SIG-M5 treated with dmso at 0.1 percent for 504 hours (cell line): ENCODE results near the gene B3GNT5.
A peak's percentile ranks its signal among the peaks of the same experiment; 100 is the strongest.
"Not testable (repeated sequence)": the region's sequence is repeated elsewhere in the genome, so short reads cannot be mapped to it uniquely, and the experiment has no call there.

Experiments
- DNase-seq: peaks from one replicate; lab custom pipeline; 2025; ENCODE audit not compliant: unreplicated experiment; lab: John Stamatoyannopoulos, UW

The B3GNT5 gene

DNA sequence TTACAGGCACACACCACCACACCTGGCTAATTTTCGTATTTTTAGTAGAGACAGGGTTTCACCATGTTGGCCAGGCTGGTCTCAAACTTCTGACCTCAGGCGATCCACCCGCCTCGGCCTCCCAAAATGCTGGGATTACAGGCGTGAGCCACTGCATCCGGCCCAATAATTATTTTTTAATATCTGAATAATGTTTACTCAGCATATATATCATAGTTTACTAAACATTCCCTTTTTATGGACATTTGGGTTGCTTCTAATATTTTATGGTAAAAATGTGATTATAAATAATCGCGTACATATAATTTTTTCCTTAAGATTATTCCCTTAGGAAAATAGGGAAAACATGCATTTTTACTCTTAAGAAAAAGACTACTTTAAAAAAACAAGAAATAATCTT lies 22.8 kb upstream of the B3GNT5 start:
- not testable (repeated sequence) for DNase-seq

DNA sequence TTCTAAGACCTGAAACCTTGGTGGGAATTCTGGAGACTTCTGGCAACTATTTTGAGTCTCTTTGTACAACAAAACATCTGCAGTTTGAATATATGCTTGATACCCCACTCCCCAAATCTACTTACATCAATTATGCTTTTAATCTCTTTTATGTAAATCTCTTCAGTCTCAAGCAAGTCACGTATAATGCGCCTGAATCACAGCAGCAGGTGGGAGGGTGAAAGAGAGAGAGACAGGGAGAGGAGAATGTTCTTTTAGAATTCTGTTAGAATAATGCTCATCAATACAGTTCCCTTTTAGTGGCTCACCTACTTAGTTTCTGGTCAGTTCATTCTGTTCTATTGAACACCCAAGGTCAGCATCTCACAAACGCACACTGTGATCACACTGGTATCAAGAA lies 22.2 kb upstream of the B3GNT5 start:
- DNase-seq: no peak

GRCh38 chr3:183233966-183234365 lies 19.1 kb upstream of the B3GNT5 start:
- no peak for DNase-seq

DNA sequence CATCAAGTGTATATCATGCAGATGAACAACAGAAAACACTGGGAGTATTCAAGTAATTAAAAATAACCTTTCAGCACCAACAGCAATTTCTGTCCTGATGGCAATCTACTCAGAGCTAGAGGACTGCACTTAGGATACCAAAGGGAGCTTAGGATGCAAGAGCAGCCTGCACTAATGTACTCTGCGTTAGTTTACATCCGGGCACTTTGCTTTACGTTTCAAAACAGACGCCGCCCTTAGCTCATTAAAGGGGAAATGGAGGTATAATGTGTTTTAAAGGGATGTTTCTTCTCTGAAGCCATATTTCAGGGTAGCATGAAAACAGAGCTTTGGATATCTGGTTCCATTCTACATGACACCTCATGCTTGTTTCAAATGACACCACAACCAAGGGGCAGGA lies 14.0 kb upstream of the B3GNT5 start:
- DNase-seq: no peak

- no peak for DNase-seq
Measured at GRCh38 chr3:183242431-183242830, 10.6 kb upstream of the B3GNT5 start.

DNA sequence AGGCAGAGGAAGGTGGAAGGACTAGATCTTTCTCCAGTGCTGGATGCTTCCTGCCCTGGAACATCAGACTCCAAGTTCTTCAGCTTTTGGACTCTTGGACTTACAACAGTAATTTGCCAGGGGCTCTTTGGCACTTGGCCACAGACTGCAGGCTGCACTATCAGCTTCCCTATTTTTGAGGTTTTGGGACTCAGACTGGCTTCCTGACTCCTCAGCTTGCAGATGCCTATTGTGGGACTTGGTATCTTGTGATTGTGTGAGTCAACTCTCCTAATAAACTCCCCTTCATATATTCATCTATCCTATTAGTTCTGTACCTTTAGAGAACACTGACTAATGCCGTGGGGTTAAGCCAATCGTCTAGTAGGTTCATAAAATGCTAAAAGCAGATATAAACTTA lies 8.8 kb upstream of the B3GNT5 start:
- DNase-seq: peak; percentile 69

DNA sequence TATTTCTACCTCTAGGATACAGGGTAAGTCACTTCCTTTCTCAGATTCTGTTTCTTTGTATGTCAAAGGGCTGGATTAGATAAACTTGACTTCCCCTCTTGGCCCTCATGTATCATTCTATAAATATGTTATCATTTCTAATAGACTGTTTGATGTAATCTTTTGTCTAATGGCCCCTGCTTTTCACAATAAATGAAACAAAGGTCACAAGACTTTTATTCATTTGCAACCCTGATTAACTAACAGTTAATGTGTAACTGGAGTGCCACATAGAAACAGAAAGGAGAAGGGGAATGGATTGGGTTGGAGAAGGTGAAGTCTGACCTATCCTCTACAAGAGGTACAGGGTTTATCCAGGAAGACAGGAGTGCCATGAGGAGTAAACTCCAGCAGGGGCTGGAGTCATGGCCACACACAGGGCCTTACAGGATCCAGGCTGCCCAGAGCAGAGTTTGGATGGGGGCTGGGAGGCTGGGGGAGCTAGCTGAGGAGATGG lies 8.0 kb upstream of the B3GNT5 start:
- no peak for DNase-seq

GRCh38 chr3:183247011-183247589 lies 6.0 kb upstream of the B3GNT5 start:
- DNase-seq: no peak

DNA sequence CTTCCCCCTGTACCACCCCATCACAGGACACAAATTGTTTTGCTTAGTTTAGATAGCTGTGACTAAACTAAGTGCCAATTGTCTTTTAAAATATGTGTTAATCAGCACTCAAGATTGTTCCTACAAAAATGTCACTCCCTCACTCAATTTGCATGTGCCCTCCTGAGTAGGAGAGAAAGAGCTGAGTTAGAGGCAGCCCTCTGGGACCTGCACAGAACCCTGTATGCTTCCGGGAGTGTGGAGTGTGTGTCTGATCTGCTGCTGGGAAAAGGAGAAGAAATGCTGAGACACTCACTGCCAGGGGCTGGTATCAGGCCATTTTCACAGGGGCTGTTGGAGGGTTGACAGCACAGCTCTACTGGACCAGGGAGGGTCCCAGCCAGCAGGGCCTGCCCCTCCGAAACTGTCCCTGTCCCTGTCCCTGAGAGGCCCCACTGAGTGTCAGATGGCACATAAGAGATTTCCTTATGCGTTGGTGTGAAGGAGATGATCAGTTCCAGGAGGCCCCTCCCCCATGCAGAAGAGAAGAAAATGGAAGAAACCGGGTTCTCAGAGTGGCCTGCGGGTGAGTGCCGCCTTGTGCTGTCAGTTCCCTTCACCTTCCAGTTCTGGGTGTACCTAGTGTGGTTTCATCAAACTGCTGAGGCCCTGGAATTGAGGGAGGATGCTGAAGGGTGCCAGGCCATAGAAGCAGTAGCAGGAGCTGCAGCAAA lies 3.9 kb upstream of the B3GNT5 start:
- no peak for DNase-seq

DNA sequence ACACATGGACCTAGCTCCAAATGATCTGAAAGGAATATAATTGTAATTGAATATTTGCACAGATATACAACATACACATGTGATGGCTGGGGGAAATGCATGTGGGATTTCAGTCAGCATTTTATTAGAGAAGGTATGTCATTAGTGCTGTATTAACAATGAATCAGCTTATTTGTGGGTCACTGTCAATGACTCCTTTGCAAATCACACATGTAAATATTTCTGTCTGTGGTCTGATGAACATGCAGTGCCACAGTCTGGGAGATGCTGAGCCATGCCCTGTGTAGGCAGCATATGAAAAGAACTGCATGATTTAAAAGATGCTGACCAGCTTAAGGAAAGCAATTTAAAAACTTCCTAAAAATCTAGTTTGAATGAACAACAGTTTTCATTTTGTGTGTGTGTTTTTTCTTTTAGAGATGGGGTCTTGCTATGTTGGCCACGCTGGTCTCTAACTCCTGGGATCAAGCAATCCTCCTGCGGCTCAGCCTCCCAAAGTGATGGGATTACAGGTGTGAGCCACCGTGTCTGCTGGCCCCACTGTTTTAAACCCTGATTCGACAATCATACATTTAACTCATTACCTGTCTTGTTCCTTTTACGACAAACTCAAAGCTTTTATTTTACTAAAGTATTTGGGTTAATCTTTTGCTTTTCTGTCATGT lies 803 bp upstream of the B3GNT5 start:
- no peak for DNase-seq

GRCh38 chr3:183253528-183254486 lies 754 bp downstream of the B3GNT5 start:
- DNase-seq: peak; percentile 13

DNA sequence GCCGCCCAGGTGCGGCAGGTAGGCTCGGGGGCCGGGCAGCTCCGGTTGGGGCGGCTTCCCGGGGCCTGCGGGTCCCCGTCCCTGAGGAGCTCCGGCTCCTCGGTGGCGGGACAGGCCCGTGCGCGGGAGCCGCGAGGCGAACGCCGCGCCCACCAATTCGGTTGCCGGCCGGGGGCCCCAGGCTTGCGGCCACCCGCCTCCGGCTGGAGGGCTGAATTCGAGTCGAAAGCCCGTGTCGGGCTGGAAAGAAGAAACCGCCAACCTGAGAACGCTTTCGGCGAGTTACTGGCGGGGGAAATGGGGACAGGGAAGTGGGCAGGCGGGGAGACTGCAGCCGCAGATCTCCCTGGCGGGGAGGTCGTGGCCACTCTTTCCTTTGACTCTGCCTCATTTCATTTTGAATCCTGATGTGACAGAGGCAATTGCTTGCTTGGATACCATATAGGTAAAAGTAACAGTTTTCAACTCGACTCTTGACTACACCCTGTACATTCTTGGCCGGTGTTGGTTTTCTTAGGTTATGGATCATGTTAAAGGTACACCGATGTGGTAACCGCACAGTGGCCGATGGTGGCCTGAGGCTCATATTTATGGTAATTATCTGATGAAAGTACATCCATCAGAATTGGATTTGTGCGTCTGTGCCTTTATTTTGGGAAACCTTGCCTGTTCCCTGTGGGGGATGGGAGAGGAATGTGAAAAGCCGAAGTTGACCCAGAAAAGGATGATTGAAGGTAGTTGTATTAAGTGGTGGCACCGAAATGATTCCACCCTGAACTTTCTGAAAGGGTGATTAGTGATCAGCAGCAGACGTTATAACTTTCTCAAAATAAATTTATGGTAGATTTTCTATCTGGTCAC lies 1.7 kb downstream of the B3GNT5 start:
- DNase-seq: no peak

GRCh38 chr3:183255348-183255730 lies 2.3 kb downstream of the B3GNT5 start:
- no peak for DNase-seq

GRCh38 chr3:183259087-183259486 lies 6.0 kb downstream of the B3GNT5 start:
- DNase-seq: no peak

GRCh38 chr3:183259621-183260020 lies 6.6 kb downstream of the B3GNT5 start:
- DNase-seq: no peak

GRCh38 chr3:183260167-183260904 lies 7.3 kb downstream of the B3GNT5 start:
- DNase-seq: peak; percentile 96

- no peak for DNase-seq
Measured at GRCh38 chr3:183261151-183261724, 8.2 kb downstream of the B3GNT5 start.

- no peak for DNase-seq
Measured at GRCh38 chr3:183262875-183263378, 9.9 kb downstream of the B3GNT5 start.

GRCh38 chr3:183264268-183264667 lies 11.2 kb downstream of the B3GNT5 start:
- DNase-seq: no peak
